Measurements from ENCODE around the gene FERMT2.

DNA sequence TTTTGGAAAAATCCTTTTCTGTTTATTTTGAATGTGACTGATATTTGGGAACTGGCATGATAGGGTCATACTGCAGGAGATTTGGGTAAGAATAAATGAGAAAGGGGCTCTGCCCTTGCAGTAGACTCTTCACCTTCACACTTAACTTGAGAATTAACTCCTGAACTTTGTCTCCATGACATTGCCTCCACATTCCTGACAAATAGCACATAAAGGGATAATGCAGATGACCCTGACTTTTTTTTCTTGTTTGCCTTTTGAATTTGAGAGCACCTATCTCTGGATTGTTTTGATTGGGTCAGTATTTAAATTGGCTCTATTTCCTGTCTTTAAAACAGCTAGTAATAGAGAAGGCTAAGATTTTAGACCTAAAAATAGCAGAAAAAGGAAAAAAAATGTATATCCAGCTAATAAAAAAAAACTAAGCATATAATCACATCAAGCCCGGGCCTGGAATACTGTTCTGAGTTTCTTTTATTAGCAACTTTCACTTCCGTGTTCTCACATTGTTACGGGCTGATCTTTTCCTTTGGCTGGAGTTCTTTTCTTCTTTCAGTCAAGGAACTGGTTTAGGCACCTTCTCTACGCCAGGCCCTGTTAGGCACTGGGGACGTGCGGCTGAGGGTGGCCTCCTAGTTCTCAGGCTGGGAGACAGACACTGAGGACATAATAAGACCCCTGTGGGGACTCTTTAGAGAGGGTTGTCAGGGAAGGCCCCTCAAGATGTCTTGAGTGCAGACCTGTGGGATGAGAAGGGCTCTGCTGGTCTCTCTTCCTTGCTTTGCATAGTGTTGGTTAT, 106.4 kb downstream of the FERMT2 start:
- TF ChIP-seq, protein P1, sequence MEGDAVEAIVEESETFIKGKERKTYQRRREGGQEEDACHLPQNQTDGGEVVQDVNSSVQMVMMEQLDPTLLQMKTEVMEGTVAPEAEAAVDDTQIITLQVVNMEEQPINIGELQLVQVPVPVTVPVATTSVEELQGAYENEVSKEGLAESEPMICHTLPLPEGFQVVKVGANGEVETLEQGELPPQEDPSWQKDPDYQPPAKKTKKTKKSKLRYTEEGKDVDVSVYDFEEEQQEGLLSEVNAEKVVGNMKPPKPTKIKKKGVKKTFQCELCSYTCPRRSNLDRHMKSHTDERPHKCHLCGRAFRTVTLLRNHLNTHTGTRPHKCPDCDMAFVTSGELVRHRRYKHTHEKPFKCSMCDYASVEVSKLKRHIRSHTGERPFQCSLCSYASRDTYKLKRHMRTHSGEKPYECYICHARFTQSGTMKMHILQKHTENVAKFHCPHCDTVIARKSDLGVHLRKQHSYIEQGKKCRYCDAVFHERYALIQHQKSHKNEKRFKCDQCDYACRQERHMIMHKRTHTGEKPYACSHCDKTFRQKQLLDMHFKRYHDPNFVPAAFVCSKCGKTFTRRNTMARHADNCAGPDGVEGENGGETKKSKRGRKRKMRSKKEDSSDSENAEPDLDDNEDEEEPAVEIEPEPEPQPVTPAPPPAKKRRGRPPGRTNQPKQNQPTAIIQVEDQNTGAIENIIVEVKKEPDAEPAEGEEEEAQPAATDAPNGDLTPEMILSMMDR (conservative IDR thresholded peaks at IDR 0.05; ENCODE audit: low read depth in 2 of 2) = no peak
- TF ChIP-seq EZH2 (IDR thresholded peaks at IDR 0.05; ENCODE audit: low read depth, unreplicated experiment) (no peak), EZH2phosphoT487 (IDR thresholded peaks at IDR 0.05; ENCODE audit: unreplicated experiment) (no peak)

Measured in GM23338 (cell line).